NCI-H1092 treated with DMSO at 0.1 percent for 48 hours (cell line): ENCODE results near the gene RSPH1.

Experiments
- DNase-seq: peaks from one replicate; lab custom pipeline; 2025; lab: John Stamatoyannopoulos, UW

The RSPH1 gene

DNA sequence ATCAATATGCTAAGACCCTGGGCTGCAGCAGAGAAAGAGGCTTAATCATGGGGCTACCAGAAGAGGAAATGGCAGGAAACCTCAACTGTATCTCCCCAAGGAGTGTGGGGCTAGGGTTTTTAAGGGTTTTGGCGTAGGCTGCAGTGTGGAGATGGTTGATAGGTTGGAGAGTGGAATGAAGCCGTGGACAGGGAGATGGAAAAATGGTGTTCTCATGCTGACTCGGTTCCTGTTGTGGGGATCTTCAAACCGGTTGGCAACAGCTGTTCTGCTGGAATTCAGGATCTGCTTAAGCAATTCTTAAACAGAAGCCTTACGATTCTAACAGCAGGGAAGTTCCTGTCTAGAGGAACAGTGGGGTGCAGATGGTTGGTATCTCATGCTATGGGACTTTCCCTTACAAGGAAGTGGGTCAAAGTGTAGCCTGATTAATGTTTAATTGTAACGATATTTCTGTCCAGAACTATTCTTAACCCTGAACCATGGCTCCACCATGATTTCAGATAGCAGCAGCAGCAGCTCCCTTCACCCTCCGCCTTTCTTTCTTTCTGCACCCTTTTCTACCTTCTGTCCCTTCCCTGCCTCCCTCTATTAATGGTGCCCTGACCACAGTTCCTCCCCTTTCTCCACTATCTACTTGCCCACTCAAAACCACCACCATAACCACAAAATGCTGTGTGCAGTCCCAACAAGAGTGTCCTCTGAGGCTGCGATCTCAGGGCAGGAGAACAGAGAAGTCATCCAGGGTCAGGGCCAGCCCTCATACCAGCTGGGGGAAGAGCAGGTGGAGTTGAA is 30.8 kb downstream of the RSPH1 start:
- no peak for DNase-seq

DNA sequence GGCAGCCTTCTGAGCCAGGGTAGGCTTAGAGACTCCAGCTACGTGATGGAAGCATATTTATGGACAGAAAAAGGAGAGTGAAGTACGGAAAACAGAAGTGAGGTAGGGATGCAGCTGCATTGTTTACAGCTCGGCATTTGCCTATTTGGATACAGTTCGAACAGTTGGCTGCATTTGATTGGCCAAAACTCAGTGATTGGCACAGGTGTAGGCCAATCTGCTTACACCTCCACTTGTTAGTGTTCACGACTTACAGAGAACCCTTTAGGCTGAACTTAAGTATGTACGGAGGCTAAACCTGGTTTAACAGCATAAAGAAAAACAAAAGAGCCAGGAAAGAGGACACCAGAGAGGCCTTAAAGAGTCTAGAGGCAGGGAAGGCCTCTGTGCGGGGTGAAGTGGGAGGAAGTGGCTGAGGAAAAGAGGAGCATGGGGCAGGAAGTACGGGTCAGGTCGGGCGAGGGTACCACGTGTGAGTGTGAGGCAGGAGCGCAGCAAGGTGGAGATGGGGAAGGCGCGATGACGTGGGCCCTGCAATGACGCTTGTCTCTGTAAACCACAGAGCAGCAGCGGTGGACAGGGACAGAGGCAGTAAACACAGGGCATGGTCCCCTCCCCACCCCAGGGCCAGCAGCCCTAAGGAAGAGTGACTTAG is 32.0 kb downstream of the RSPH1 start:
- DNase-seq: no peak

DNA sequence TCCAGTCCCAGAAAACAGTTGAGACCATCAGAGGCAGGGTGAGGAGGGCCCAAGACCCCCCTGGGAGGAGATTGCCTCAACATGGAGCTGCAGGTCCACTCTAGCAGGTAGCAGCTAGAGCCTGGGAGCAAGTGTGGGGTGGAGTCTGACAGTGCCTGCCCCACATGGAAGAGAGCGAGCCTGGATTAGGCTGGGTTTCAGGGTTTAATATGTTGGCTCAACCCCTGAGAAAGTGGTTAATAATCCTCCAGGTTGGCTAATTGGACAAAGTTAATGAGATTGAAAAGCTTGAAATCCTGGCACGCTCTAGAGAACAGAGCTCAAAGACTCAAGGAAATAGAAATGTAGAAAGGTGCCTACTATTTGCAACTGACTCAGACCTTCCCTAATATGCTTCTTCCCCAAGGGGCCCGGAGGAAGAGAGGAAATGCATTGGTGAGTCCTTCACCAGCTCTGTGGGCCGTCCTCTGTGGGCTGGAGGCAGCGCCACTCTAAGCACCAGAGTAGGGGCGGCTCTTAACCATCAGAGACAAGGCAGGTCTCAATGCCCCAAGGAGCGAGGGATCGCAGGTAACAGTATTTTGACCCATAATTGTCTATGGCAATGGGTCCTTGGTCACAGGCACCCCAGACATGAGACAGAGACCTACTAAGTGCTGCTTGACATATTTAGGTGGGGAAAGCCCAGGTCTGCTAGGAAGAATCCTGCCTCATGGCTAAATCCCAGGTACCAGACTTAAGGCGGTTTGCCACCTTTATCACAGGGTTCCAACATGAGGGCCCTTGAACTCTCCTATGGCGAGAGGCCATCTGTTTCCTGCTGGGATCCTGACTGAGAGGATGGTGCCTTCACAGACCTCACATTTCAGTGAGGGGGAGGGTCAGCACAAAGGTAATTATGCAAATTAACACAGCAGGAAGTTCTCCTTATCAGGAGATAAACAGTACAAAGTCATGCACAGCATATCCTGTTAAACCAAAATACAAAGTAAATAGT is 33.8 kb downstream of the RSPH1 start:
- no peak for DNase-seq

DNA sequence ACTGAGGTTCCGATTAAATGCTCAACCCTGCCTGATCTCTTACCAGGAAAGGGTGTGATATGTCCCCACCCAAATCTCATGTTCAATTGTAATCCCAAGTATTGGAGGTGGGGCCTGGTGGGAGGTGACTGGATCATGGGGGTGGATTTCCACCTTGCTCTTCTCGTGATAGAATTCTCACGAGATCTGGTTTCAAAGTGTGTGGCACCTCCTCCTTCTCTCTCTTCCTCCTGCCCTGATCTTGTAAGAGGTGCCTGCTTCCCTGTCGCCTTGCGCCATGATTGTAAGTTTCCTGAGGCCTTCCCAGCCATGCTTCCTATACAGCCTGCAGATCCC is 34.9 kb downstream of the RSPH1 start:
- DNase-seq: no peak

DNA sequence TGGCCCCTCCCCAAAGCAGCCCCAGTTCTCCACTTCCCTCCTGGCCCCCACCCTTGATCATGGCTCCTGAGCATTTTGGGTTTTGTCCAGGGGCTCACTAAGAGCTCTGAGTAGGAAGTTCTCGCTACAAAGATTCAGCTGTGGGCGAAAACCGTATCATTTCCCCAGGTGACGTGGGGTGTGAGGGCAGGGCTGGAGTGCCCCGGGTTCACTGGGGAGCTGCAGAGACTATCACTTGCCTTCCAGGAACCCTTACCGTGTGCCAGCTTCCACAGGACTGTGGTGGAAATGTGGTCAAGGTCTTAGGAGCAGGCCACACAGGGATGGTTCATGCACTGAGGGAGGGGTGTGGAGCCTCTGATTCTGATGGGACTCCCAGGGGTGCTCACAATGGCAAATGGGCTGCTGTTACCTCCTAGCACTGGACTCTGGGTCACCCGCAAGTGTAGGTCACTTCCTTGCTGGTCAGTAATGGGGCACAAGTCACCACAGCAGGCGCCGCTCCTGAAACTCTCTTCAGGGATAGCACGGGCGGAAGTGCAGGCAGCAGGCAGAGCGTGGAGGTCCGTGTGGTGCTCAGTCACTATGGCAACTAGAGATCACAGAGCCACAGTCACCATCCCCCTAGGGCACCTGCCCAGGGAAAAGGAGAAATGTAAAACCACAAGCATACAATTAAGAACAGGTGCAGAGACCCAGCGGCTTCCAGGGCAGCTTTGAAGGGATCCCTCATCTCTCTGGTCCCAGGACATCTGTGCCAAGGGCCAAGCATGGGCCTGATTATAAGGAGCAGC is 35.4 kb downstream of the RSPH1 start:
- peak; percentile 85 for DNase-seq

DNA sequence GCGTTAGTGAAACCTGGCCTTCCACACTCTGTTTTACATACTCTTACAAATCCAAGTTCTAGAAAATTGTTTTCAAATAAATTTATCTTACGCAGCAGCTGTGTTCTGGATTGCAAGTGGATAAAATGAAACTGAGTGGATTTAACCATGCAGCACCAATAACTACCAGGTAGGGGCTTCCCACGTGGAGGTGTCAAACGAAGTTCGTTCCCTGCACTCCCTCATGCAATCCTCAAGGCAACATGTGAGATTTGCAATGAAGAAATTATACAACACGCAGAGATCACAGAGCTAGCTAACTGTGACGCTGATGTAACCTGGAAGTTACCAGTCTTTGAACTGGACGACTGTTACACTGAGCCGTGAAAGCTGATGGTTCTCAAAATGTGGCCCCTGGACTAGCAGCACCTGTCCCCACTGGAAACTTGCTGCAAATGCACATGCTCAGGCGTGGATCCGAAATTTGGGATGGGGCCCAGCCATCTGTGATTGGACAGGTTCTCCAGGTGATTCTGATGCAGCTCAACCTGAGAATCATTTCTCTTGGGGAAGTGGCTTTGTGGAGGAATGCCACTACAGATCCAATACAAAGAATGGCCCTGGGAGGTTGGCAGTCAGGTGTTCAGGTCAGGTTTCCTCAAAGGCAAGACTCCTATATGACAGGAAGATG is 36.3 kb downstream of the RSPH1 start:
- DNase-seq: no peak

DNA sequence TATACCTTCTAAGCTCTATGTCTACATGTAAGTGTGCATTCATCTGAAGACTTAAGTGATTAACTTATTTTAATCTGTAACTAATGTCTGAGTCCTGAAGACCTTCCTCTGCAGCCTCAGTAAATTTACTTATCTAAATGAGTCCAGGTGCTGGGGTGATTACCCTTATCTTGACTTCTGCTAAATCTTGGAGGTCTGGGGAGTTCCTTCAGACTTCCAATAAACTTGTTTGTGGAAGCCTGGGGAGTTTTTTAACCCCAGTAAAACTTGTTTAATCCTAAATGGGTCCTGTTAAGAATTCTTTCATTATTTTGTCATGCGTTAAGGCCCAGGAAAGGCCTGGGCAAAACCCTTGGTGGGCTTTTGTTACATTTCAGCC is 37.0 kb downstream of the RSPH1 start:
- DNase-seq: no peak

DNA sequence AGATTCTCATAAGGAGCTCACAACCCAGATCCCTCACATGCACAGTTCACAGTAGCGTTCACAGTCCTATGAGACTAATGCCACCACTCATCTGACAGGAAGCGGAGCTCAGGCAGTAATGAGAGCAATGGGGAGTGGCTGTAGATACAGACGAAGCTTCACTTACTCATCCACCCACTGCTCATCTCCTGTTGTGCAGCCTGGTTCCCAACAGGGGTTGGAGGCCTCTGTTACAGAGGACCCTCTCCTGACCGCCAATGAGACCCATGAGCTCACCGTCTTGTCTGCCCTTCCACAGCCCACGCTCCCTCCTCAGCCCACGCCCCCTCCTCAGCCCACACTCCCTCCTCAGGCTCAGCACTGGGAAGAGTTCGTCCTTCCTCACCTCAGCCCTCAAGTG is 39.6 kb downstream of the RSPH1 start:
- DNase-seq: no peak

DNA sequence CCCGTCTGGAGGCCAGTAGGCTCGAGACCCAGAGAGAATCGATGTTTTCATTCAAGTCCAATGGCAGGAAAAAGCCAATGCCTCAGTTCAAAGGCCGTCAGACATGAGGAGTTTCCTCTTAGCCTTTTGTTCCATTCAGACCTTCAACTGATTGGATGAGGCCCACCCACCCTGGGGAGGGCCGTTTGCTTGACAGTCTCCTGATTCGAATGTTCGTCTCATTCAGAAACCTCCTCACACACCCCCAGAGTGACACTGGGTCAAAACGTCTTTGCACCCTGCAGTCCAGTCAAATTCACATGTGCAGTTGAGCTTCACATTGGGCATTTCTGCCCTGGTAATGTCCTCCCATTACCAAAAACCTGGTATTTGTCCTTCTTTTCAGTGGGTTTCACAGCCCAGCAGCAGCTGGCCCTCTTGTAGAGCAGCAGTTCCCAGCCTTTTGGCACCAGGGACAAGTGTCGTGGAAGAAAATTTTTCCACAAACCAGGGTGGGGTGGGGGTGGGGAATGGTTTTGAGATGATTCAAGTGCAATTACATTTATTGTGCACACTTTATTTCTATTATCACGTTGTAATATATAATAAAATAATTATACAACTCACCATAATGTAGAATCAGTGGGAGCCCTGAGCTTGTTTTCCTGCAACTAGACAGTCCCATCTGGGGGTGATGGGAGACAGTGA is 40.1 kb downstream of the RSPH1 start:
- no peak for DNase-seq

DNA sequence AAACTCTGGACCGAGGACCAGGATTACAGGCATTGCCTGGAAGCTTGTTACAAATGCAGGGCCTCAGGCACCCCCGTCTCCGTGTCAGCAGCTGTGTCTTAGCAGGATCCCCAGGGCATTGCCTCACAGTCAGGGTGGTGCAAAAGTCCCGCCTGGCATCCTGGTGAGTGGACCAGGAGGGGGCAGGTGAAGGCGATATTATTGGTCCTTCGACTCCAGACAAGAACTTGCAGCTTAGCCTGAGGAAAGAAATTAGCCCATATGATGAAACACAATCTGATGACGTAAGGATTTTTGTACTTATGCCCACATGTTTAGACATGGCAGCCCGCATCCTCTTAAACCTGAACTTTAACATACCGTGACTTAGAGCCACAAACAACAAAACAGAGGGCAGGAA is 40.8 kb downstream of the RSPH1 start:
- no peak for DNase-seq

DNA sequence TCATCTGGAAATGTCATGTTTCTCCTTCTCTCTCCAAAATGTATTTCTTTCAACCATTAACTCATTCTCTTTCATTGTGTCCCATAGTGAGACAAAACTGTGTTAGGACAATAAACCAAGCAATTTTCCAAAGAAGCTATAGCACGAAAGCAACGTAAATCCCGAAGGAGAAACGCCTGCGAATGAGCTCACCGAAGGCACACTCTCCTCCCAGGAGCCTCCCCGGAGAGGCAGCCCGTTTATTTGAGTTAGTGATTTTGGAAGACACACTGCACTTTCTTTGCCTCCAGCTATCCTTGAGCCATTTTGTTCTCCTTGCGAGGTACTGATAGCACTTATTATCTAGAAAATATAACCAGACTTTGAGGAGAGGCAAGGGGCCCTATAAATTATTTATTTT is 41.2 kb downstream of the RSPH1 start:
- no peak for DNase-seq

DNA sequence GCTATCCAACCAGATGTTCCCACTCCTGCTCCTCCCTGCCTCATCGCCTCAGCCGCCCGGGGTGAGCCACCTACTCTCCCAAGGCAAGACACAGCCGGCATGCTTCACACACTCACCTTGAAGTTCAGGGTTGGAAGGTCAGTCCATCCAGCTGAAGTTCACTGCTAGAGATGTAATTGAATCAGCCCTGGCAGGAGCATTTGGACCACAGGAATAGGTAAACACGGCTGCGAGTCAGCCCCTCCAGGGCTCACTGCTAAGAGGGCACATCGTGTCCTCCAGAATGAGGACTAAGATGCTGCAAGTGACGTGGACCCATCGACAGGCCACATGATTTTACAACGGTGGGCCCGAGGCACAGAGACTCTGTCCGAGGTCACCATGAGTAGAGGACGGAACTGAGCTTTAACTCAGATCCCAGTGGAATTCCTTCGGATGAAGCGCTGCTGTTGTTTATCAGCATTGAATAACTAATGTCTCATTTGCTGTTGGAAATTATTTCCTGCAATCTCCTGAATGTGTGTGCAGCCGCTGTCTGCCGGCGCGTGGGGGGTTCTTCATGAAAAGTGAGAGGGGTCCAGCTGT is 41.9 kb downstream of the RSPH1 start:
- DNase-seq: no peak

DNA sequence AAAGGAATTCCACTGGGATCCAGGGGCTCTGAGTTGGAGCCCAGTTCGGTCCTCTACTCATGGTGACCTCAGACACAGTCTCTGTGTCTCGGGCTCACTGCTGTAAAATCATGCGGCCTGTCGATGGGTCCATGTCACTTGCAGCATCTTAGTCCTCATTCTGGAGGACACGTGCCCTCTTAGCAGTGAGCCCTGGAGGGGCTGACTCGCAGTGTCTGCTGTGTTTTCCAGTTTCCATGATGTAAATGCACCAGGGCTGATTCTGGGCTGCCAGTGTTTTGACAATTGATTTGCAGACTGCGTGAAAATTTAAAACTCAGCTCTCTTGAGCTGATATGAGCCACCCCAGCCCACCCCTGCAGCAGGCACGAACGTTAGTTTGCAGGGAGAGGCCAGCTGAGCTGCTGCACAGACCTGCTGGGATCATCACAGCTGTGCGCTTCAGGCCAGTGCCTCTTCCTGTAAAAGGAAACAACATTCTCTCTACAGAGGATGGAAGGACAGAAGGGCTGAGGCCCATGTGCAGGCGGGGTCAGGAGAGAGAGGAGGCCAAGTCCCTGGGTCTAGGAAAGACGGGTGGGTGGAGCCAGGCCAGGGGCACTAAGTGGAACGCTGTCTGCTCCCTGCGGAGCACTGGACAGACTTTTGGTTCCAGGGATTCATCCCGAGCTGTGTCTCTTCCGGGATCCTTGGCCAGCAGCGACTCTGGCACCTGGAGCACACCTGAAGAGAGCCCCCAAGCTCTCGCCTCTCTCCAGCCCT is 42.6 kb downstream of the RSPH1 start:
- DNase-seq: no peak

DNA sequence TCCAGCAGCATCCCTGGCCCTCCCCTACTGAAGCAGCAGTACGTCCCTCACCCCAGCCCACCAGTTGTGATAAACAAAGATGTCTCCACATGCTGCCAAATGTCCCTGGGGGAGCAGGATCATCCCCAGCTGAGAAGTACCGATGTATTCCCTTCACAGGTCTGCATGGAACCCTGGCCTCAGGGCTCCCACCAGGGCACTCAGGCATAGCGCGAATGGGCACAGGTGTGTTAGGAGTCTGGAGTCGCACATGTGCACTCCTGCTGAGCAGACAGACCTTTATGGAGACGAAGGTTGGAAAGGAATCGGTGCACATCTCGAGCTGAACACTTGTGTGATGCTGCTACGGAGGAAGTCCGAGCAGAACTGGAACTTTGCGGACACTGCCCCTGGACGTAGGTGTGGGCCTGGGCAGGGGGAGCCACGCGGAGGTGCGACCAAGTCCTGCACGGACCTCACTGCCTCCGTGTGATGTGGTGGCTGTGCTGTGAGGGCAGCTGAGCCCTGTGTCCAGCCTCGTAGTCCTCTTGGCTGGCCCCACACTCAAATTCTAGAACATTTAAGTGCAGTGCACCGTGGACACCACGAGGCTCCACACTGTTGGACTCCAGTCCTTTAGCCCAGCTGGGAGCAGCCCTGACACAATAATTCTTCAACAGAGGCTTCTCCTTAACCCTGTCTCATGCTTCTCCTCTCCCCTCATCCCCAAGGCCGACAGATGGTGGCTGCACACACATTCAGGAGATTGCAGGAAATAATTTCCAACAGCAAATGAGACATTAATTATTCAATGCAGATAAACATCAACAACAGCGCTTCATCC is 43.4 kb downstream of the RSPH1 start:
- no peak for DNase-seq

DNA sequence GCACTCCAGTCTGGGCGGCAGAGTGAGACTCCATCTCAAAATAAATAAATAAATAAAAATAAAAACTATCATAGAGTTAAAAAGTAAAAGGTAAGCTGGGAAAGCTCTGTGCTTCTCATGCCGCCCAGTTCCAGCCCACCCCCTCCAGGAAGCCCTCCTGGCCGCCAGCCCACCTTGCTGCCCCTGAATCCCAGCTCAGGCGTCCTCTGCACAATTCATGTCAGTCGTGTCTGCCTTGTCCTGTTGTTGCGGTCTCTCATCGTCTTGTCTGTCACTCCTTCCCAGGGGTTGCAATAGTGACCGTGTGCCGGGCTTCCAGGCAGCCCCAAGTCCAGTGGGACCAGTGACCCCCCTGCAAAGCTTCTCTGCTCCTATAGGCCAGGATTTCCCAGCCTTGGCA is 44.1 kb downstream of the RSPH1 start:
- no peak for DNase-seq

DNA sequence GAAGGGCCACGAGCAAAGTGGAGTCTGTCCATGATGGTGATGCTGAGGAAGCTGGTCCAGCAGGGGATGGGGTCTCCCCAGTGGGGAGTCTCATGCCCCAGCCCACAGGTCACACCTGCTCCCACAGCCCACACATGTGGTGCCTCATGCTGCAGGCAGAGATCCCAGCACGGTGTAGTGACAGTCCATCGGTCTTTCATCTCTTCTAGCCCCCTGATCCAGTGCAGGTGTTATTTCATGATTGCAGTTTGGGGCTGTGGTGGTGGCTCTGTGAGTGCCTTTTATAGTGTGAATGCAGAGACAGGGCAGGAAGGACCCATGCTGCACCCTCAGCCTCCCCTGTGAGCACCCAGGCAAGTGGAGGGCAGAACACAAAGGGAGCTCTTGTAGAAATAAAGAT is 47.3 kb downstream of the RSPH1 start:
- no peak for DNase-seq

DNA sequence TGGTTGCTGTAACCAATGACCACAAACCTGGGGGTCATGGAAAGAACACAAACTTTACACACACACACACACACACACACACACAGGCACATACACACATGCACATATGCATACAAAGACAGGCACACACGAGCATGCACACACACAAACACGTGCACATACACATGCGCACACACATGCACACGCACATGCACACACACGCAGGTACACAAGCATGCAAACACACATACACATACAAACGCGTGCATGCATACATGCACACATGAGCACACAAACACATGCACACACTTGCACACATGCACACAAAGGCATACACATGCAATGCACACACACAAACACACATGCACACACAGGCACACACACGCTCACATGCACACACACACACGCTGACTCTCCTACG is 48.3 kb downstream of the RSPH1 start:
- no peak for DNase-seq

DNA sequence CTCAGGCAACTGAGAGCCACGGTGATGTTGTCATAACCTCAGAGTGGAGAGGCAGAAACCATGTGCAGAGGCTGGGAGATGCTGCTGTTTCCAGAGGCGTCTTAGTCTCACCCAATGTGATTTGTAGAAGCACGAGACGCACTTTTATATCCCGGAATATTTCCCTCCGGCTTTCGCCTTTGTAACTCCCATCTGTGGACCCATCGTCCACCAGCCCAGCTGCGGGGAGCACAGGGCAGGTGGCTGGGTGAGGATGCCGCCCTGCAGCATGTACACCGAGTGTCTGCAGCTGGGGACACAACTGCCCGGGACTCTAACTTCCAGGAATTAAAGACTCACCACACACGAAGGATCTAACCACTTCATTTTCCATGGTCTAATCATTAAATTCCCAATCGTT is 48.8 kb downstream of the RSPH1 start:
- no peak for DNase-seq

DNA sequence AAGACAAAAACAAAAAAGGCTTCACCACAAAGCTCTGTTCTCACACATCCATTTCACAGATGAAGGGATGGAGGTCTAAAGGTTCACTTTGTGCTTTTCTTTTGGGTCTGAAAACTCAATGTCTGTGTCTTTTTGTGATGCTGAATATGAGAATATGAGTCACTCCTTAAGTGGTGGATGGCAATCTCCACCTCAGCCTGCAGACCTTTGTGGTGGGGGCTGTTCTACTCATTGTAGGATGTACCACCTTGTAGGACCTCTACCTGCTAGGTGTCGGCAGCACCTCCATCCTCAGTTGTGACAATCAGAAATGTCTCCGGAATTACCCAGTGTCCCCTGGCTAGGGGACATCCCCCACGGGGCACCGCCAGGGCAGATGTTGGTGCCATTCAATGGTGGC is 49.5 kb downstream of the RSPH1 start:
- no peak for DNase-seq
